Activated T-cell treated with anti-CD3 and anti-CD28 coated beads, Interleukin-2, amount 50 U/mL, for 24 hours (primary cell): ENCODE data around the gene PEPD.

Source experiments
- DNase-seq: peaks from one replicate; pipeline ENCODE4 v3.0.0-alpha.2; 2020
- H3K27ac Mint-ChIP-seq: 2 replicates; pipeline ENCODE4 v1.8.0; 2020; ENCODE audit warnings: mild to moderate bottlenecking, mixed read lengths
- H3K27me3 Mint-ChIP-seq: 2 replicates; pipeline ENCODE4 v1.8.0; 2020; ENCODE audit warnings: mixed read lengths
- H3K36me3 Mint-ChIP-seq: 2 replicates; pipeline ENCODE4 v1.8.0; 2020; ENCODE audit warnings: low read depth, mixed read lengths
- H3K4me1 Mint-ChIP-seq: 2 replicates; pipeline ENCODE4 v1.8.0; 2020; ENCODE audit warnings: low read depth, mixed read lengths
- H3K4me3 Mint-ChIP-seq: 2 replicates; pipeline ENCODE4 v1.8.0; 2020; ENCODE audit warnings: mild to moderate bottlenecking, moderate library complexity, mixed read lengths
- H3K9me3 Mint-ChIP-seq: 2 replicates; pipeline ENCODE4 v1.8.0; 2020; ENCODE audit warnings: mixed read lengths

The PEPD gene

GRCh38 chr19:33394723-33395560, 126.6 kb downstream of the PEPD start:
- Mint-ChIP-seq H3K27me3 (no peaks in the 10 kb centered on the region), H3K4me1 (no peaks in the 10 kb centered on the region), H3K4me3 (no peak overlapping the region), H3K36me3 (peaks cover 3% of the 10 kb centered on the region), H3K9me3 (no peaks in the 10 kb centered on the region), H3K27ac (no peak overlapping the region)
- no peak for DNase-seq

DNA sequence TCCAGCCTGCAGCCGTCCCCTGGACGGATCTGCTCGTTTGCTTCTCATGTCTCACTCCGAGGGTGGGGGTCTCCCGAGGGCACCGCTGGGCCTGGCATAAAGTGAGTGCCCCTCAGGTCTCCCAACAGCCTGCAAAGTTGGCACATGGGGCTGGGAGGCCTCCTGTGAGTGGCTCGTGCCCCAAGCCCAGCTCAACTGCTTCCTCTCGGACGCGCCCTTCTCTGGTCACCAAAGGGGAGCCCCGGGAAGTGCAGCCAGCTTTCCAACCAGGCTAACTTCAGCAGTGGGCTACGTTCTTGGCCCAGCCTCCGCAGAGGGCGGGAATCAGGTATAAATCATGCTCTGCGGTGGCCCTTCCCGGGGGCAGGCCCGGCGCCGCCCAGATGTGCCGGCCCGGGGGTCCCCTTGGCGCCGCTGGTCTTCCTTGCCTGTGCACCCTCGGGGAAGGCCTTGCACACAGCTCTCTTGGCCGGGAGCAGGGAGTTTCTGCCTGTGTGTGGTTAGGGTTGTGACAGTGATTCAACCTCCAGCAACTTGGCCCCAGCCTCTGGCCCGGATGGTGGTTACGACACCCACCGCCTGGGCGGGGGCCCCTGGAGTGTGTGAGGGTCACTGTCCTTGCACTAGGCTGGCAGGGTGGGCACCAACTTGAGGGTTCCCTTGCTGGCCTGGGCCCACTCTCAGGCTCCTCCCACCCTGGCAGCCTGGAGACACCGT, 127.4 kb downstream of the PEPD start:
- Mint-ChIP-seq H3K4me3 (no peak overlapping the region), H3K9me3 (no peaks in the 10 kb centered on the region), H3K4me1 (no peaks in the 10 kb centered on the region), H3K36me3 (peaks cover 3% of the 10 kb centered on the region), H3K27ac (no peak overlapping the region), H3K27me3 (no peaks in the 10 kb centered on the region)
- no peak for DNase-seq

- DNase-seq = no peak
- Mint-ChIP-seq H3K4me1 (no peaks in the 10 kb centered on the region), H3K27ac (no peak overlapping the region), H3K9me3 (no peaks in the 10 kb centered on the region), H3K27me3 (no peaks in the 10 kb centered on the region), H3K4me3 (no peak overlapping the region), H3K36me3 (peaks cover 3% of the 10 kb centered on the region)
These were observed 128.1 kb downstream of the PEPD start for GRCh38 chr19:33393286-33394005.

DNA sequence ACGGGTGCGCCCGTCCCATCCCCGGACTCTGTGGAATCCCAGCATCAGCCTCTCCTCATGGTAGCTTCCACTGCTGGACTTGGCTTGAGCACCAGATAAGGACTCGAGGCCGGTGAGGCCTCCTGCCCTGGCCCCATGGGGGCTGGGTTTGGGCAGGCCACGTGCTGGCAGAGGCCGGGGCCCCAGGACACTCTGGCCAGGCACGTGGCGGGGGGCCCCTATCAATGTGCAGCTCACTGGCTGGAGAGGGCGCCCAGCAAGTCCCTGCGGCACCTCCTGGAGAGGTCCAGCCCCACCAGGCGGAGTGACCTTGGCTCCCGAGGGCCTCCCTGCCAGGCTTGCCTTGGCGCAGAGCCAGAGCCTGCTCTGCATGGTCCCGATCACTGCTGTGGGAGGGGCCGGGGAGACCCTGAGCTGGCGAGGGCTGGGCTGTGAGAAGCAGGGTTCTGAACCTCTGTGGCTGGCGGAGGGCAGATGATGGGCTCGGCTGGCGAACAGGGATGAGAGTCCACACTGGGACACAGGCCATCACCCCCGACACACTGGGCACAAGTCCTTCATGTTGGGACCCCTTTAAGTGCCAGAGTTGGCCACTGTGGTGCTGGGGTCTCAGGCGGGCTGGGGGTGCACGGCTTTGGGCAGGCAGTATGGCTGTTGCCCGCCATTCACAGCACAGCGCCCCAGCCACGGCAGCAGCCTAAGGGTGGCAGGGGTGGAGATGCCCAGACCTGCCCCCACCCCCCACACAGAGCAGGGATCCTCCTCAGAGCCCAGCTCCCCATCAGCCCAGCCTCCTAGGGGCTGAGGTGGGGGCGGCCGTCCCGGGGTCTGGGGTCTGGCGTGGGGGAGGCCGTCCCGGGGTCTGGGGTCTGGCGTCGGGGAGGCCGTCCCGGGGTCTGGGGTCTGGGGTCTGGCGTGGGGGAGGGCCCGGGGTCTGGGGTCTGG, 129.0 kb downstream of the PEPD start:
- Mint-ChIP-seq H3K4me3 (no peak overlapping the region), H3K27ac (no peak overlapping the region), H3K4me1 (no peaks in the 10 kb centered on the region), H3K27me3 (no peaks in the 10 kb centered on the region), H3K36me3 (peaks cover 5% of the 10 kb centered on the region), H3K9me3 (no peaks in the 10 kb centered on the region)
- DNase-seq = no peak

DNA sequence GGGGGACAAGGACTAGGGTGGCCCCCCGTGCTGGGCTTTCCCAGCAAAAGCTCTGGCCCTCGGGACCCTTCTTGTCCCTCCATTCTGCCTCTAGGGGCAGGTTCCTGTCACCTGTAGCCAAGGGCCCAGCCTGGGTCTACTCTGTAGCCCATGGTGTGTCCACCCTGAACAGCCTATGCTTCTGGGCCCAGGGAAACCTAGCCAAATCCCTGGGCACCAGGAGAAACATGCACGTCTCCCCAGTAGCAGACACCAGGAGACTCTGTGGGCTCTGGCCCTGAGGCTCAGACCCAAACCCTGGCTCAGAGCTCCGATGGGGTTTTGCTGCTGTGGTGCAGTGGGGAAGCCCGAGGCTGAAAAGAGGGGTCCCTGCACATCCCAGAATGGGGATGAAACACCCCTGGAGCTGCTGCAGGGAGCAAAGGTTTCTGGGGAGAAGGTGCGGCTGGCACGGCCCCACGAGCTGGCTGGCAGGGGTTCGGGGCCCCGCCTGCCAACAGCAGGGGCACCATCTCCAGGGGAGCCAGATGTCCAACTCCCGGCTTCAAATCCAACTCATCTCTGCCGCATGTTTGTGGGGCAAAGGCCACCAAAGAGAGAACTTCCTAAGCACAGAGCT, 129.9 kb downstream of the PEPD start:
- no peaks in the 10 kb centered on the region for H3K9me3 Mint-ChIP-seq
- DNase-seq = no peak

DNA sequence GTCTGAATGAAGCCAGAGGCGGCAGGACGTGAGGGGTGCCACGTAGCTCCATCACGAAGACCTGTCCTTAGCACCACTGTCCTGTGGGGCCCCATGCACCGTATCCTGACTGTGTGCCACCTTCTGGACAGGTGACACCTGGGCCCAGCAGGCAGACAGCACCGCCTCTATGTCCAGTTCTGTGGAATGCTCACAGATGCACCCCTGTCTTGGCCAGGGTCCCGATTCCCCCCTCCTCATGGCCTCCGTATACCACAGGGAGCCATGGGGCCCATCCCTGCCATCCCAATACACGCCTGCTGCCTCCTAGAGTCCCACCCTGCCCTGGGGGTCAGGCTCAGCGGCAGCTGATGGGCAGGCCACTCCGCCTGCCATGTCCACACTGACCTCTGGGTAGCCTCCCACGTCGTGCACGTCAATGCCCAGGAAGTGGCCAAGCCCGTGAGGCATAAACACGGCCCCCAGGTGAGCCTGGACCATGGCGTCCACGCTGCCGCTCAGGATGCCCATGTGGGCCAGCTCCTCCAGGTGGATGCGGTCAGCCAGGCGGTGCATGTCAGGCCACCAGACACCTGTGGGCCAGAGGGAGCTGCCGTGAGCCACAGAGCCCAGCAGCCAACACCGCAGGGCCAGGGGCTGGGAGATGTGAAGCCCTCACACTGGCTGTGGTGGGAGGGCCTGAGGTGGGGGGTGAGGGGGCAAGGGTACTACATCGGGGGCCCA, 130.5 kb downstream of the PEPD start:
- H3K4me1 Mint-ChIP-seq = no peaks in the 10 kb centered on the region
- H3K4me3 Mint-ChIP-seq = no peak overlapping the region
- no peaks in the 10 kb centered on the region for H3K9me3 Mint-ChIP-seq
- peaks cover 19% of the 10 kb centered on the region for H3K36me3 Mint-ChIP-seq
- no peaks in the 10 kb centered on the region for H3K27me3 Mint-ChIP-seq
- H3K27ac Mint-ChIP-seq = no peak overlapping the region
- DNase-seq = no peak

More for the DNA sequence above, 129.9 kb downstream of the PEPD start:
- peaks cover 14% of the 10 kb centered on the region for H3K36me3 Mint-ChIP-seq
- H3K27ac Mint-ChIP-seq = no peak overlapping the region
- H3K4me1 Mint-ChIP-seq = no peaks in the 10 kb centered on the region
- H3K27me3 Mint-ChIP-seq = no peaks in the 10 kb centered on the region
- no peak overlapping the region for H3K4me3 Mint-ChIP-seq

DNA sequence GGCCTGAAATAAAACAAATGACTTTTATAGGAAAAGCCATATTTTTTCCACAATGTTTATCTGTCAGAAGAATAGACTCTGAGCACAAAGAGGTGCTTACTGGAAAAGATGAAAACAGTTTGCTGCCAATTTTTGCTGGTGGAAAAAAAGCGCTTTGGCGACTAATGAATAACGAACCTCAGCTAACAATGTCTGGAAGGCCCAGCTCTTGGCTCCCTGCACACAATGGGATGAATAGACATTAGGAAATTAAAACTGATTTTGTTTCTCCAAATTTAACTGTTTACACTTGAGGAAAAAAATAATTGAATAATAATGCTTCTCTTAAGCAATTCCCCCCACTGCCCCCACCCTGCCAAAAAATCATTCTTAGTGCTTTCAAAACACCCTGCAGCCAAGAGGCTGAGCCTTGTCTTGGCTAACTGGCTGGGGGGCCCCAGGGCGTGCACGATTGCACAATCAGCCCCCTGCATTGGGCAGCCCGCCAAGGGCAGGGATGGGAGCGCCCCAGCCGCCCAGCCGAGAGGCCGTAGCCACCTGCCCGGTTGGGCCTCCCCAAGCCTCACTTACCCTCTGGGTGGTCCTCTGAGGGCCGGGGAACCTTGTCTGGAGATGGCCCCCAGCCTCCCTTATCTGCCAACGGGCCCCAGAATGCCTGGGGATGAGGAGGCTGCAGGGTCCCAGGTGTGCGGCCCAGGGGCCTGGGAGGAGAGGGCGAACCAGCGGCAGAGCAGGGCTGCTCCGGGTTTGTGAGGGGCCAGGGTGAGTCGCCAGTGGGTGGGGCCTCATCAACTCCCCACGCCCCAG, 131.3 kb downstream of the PEPD start:
- H3K9me3 Mint-ChIP-seq = no peaks in the 10 kb centered on the region
- H3K27me3 Mint-ChIP-seq = no peaks in the 10 kb centered on the region
- H3K36me3 Mint-ChIP-seq = peaks cover 27% of the 10 kb centered on the region
- no peak overlapping the region for H3K27ac Mint-ChIP-seq
- no peak overlapping the region for H3K4me3 Mint-ChIP-seq
- no peak for DNase-seq
- H3K4me1 Mint-ChIP-seq = peaks cover 2% of the 10 kb centered on the region

GRCh38 chr19:33389421-33390100, 132.0 kb downstream of the PEPD start:
- DNase-seq = no peak
- H3K9me3 Mint-ChIP-seq = no peaks in the 10 kb centered on the region

DNA sequence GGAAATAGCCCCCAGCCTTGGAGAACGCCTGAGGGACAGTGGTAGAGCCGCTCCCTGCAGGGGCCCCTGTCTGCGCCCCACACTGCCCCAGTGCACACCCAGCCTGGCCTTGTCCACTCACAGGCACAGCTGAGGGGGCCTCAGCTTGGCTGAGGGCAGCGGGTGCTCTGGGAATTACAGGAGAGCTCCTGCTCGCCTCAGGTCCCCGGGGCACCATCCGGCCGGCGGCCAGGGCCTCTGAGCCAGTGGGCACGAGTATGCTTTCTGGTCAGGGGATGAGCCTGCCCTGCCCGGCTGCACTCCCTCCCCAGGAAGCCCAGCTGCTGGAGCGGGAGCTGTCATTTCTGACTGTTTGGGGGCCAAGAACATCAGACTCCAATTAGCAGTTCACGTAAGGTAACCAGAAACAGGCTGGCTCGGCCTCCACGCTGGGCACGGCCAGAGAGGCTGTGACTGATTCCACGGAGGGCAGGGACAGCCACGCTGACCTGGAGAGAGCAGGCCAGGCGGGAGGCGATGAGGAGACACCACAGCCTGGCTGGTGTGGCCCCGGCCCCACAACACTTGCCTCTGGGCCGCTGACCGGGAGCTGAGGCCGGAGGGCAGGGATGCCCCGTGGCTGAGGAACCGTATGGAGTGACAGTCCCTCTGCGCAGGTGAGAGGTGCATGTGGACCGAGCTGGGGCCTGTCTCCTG, 132.7 kb downstream of the PEPD start:
- H3K9me3 Mint-ChIP-seq = no peaks in the 10 kb centered on the region
- no peak for DNase-seq
- no peaks in the 10 kb centered on the region for H3K27me3 Mint-ChIP-seq
- H3K4me3 Mint-ChIP-seq = no peak overlapping the region
- H3K27ac Mint-ChIP-seq = no peak overlapping the region
- H3K36me3 Mint-ChIP-seq = peaks cover 36% of the 10 kb centered on the region
- peaks cover 2% of the 10 kb centered on the region for H3K4me1 Mint-ChIP-seq

More at GRCh38 chr19:33389421-33390100, 132.0 kb downstream of the PEPD start:
- Mint-ChIP-seq H3K36me3 (peaks cover 32% of the 10 kb centered on the region), H3K4me1 (peaks cover 2% of the 10 kb centered on the region), H3K27me3 (no peaks in the 10 kb centered on the region), H3K27ac (no peak overlapping the region), H3K4me3 (no peak overlapping the region)

GRCh38 chr19:33388231-33388724, 133.3 kb downstream of the PEPD start:
- Mint-ChIP-seq H3K4me1 (peaks cover 2% of the 10 kb centered on the region), H3K36me3 (peaks cover 40% of the 10 kb centered on the region)

DNA sequence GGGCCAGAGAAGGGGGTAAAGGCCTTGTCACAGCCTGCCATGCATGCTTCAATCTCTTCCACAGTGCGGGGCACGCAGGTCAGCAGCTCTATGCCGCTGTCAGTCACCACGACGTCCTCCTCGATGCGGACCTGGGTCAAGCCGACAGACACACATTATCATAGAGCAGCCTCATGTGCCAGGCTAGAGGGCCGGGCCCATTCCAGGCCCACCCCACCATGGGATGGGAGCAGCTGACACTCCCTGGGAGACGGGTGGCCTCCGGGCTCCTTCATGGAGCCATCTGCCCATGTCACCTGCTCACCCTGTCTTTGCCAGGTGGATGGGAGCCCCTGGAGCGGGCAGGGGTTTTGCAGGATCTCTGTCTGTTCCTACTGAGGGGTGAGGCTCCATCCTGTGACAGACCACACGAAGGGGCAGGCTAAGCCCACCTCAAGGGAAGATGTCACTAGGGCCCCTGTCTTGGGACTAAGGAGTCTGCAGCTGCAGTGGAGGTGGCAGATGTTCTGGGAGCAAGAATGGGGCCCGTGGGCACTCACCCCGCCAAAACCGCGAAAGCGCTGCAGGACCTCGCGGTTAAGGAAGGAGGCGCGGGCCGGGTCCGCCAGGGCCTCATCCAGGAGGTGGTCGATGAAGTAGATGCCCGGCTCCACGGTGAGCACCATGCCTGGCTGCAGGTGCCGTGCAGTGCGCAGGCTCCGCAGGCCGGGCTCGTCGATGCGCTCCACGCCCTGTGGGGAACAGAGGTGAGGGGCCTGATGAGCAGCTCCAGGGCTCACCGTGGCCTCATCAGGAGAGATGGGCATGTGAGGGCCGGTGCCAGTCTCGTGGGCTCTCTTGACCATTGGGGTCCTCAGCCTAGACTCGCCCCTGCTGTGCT, 134.0 kb downstream of the PEPD start:
- Mint-ChIP-seq H3K4me1 (peaks cover 2% of the 10 kb centered on the region), H3K27ac (no peak overlapping the region), H3K4me3 (no peak overlapping the region), H3K9me3 (no peaks in the 10 kb centered on the region), H3K36me3 (peaks cover 45% of the 10 kb centered on the region), H3K27me3 (no peaks in the 10 kb centered on the region)
- no peak for DNase-seq

More at GRCh38 chr19:33388231-33388724, 133.3 kb downstream of the PEPD start:
- DNase-seq = no peak
- H3K9me3 Mint-ChIP-seq = no peaks in the 10 kb centered on the region
- no peaks in the 10 kb centered on the region for H3K27me3 Mint-ChIP-seq
- H3K4me3 Mint-ChIP-seq = no peak overlapping the region
- no peak overlapping the region for H3K27ac Mint-ChIP-seq
